Thoracic aorta (tissue), 2 donors: ENCODE measurements around the gene TRPV6. TPM values are rescaled to one million over a fixed set of nuclear protein-coding genes. Genes with fewer than 3 reads are reported as not detected.

Experiments
- ATAC-seq: fragments of 150-250 bp; one replicate; pipeline ENCODE4 v1.8.0; 2017; ENCODE audit warnings: low read depth; ENCODE audit not compliant: insufficient number of reproducible peaks, low FRiP score
- DNase-seq: peaks from one replicate; pipeline ENCODE4 v3.0.0-alpha.2; 2020; ENCODE audit warnings: low spot score
- H3K27ac ChIP-seq, 2 donors: fragments of 200-600 bp; sonication (generic); 1 replicate in 1 of 2; 2 replicates in 1 of 2; pipeline ENCODE4 v1.5.1; 2016; ENCODE audit warnings: mild to moderate bottlenecking in 2 of 2, moderate library complexity in 2 of 2
- H3K27me3 ChIP-seq: fragments of 200-600 bp; sonication (generic); replicated peaks from 2 replicates; pipeline ENCODE4 v1.6.0; 2016; ENCODE audit warnings: mild to moderate bottlenecking; ENCODE audit not compliant: insufficient read depth
- H3K36me3 ChIP-seq: fragments of 200-600 bp; sonication (generic); one replicate; pipeline ENCODE4 v1.5.1; 2016
- H3K4me1 ChIP-seq, 2 donors: fragments of 200-600 bp; sonication (generic); 1 replicate in 1 of 2; 2 replicates in 1 of 2; pipeline versions ENCODE4 v1.5.1 to v1.6.0; 2016; ENCODE audit warnings: low read depth in 2 of 2, mild to moderate bottlenecking in 1 of 2; ENCODE audit not compliant: control insufficient read depth in 1 of 2
- H3K4me3 ChIP-seq: fragments of 200-600 bp; sonication (generic); 2 replicates; pipeline ENCODE4 v1.5.1; 2016; ENCODE audit warnings: mild to moderate bottlenecking
- H3K9me3 ChIP-seq: fragments of 200-600 bp; sonication (generic); 2 replicates; pipeline ENCODE4 v1.5.1; 2016
- total RNA-seq, 2 donors: library from RNA; depleted of rRNA; stranded (reverse); fragments of >200 nt; gene quantifications; one replicate each; pipeline versions ENCODE4 v1.1.0 to v1.2.3, GENCODE V29; 2016
- TF ChIP-seq, protein P1 (sequence below): fragments of 200-600 bp; sonication (generic); IDR thresholded peaks from one replicate; pipeline ENCODE4 v1.5.1; 2019; ENCODE audit warnings: antibody characterized with exemption

Gene TRPV6
- total RNA-seq, 2 donors from 2014 or later = not detected

DNA sequence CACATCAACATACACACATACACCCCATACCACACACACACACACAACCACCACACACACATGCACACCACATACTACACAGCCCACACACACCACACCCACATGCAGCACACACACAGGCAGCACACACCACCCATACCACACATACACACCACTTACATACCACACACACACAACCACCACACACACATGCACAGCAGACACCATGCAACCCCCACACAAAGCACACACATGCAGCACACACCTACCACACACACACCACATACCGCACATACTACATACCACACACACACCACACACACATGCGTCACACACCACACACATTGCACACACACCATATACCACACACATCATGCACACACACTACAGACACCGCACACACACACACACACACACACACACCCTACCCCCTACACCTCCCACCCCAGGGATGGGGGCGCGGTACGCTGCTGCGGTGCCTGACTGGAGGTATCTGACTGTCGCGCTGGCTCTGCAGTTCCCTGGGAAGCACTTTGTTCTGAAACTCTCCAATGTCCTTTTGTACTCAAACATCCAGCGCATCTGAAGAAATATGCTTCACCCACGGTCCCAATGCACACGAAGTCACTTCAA, 5.4 kb upstream of the TRPV6 start:
- TF ChIP-seq, protein P1, sequence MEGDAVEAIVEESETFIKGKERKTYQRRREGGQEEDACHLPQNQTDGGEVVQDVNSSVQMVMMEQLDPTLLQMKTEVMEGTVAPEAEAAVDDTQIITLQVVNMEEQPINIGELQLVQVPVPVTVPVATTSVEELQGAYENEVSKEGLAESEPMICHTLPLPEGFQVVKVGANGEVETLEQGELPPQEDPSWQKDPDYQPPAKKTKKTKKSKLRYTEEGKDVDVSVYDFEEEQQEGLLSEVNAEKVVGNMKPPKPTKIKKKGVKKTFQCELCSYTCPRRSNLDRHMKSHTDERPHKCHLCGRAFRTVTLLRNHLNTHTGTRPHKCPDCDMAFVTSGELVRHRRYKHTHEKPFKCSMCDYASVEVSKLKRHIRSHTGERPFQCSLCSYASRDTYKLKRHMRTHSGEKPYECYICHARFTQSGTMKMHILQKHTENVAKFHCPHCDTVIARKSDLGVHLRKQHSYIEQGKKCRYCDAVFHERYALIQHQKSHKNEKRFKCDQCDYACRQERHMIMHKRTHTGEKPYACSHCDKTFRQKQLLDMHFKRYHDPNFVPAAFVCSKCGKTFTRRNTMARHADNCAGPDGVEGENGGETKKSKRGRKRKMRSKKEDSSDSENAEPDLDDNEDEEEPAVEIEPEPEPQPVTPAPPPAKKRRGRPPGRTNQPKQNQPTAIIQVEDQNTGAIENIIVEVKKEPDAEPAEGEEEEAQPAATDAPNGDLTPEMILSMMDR = no peak
- ATAC-seq (no peak), DNase-seq (no peak)
- Histone ChIP-seq H3K9me3 (no peaks in the 10 kb centered on the region), H3K36me3 (no peaks in the 10 kb centered on the region), H3K4me1 (peaks cover 0 to under 1% of the 10 kb centered on the region in 2 donors), H3K4me3 (no peak overlapping the region), H3K27ac (no peak overlapping the region), H3K27me3 (no peaks in the 10 kb centered on the region)

DNA sequence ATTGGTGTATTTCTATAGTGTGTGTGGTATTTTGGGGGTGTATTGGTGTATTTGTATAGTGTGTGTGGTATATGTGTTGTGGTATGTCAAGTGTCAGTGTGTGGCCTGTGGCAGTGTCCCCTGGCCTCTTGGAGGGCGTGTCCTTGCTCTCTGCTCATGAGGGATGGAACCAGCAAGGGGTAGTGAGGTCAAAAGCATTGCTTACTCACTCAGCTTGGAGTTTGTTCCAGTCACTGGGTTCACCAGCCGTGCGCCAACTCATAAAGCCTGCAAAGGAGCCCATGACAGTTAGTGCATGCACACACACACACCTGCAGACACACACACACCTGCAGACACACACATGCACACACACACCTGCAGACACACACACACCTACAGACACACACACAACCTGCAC, 4.3 kb upstream of the TRPV6 start:
- H3K36me3 ChIP-seq = no peaks in the 10 kb centered on the region
- no peaks in the 10 kb centered on the region for H3K27me3 ChIP-seq
- no peak overlapping the region for H3K4me3 ChIP-seq
- no peak for DNase-seq
- H3K4me1 ChIP-seq = peaks cover 0 to 5% of the 10 kb centered on the region in 2 donors
- TF ChIP-seq, protein P1 = no peak
- no peaks in the 10 kb centered on the region for H3K9me3 ChIP-seq
- no peak for ATAC-seq
- no peak overlapping the region for H3K27ac ChIP-seq

DNA sequence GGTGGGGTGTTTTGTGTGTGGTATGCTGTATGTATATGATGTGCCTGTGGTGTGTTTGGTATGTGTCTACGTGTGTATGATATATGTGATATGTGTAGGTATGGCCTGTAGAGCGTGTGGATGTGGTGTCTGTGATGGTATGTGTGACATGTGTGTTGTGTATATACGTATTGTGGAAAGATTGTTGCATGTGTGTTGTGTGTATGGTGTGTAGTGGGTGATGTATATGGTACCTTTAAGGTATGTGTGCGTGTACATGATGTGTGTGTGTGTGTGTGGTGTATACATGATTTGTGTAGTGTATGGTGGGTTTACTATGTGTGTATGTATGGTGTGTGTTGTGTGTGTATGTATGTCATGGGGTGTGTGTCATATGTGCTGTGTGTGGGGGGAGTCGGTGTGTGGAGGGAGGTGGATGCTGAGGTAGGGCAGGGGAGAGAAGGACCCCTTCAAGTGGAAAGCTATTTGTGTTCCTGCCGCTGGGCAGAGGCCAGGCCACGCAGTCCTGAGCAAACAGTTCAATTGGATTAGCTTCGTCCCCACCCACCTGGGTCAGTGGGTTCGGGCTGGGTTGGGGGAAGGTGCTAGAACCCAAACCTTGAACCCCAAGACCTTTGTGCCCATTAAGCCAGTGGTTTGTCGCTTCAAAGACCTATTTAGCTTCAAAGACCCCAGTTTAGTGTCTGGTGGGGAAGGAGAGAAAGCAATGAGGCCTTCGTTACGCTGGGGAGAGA, 1.9 kb upstream of the TRPV6 start:
- Histone ChIP-seq H3K4me3 (no peak overlapping the region), H3K27ac (no peak overlapping the region), H3K9me3 (no peaks in the 10 kb centered on the region), H3K36me3 (no peaks in the 10 kb centered on the region), H3K4me1 (peaks cover 0 to 5% of the 10 kb centered on the region in 2 donors), H3K27me3 (no peaks in the 10 kb centered on the region)
- ATAC-seq = no peak
- no peak for DNase-seq
- TF ChIP-seq, protein P1 = no peak

DNA sequence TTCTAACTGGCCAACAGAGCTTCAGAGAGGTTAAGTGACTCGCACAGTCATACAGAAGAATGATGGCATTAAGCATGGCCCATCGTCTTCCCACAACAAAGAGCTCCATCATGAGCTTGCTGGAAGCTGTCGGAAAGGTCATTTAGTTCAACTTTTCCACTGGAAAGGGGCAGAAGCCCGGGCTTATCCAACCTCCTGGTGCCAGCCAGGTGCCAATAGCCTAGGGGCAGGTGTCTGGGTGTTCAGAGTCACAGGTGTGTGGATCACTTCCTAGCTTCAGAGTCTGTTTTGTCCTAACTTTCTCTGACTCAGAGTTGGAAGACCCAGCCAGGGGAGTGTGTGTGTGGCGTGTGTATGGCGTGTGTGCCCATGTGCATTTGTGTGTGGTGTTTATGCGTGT, 1.3 kb upstream of the TRPV6 start:
- Histone ChIP-seq H3K36me3 (no peaks in the 10 kb centered on the region), H3K27me3 (no peaks in the 10 kb centered on the region), H3K27ac (no peak overlapping the region), H3K4me3 (no peak overlapping the region), H3K4me1 (peaks cover 0 to 5% of the 10 kb centered on the region in 2 donors), H3K9me3 (no peaks in the 10 kb centered on the region)
- ATAC-seq (no peak), DNase-seq (no peak)
- TF ChIP-seq, protein P1 = no peak

DNA sequence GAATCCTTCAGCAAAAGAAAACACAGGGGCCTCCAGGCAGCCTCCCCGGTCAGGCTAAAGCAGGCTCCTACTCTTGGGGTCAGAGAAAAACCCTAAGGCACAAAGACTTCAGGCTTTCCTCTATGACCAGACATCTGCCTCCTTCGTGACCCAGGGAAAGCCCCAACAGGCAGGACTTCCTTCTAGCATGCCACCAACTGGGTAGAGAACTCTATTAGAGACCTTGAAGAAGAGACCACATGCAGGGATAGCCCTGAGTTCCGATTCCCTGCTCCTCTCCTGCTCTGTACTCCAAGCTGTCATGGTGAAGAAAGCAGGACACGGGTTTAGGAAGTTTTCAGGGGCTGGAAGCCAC, 1.3 kb downstream of the TRPV6 start:
- Histone ChIP-seq H3K4me1 (peaks cover 0 to 5% of the 10 kb centered on the region in 2 donors), H3K4me3 (no peak overlapping the region), H3K27me3 (no peaks in the 10 kb centered on the region), H3K36me3 (no peaks in the 10 kb centered on the region), H3K9me3 (no peaks in the 10 kb centered on the region), H3K27ac (no peak overlapping the region)
- TF ChIP-seq, protein P1 = no peak
- ATAC-seq = no peak
- DNase-seq = no peak
